K562 (cell line): Measurements from ENCODE around the gene KMT2C. TPM values are rescaled to one million over a fixed set of nuclear protein-coding genes. Genes with fewer than 3 reads are reported as not detected.

ENCODE experiments used
- ATF2 ChIP-seq: sonication (generic); formaldehyde crosslinking; IDR thresholded peaks from 2 replicates; pipeline ENCODE4 v1.8.1; 2022; ENCODE audit warnings: missing genetic modification reagents
- BRD4 ChIP-seq: fragments of 200-600 bp; sonication (generic); IDR thresholded peaks from 2 replicates; pipeline ENCODE4 v1.6.1; 2017; ENCODE audit warnings: inconsistent platforms
- CBX1 ChIP-seq: sonication (generic); IDR thresholded peaks from 2 replicates; pipeline ENCODE4 v1.6.1; 2016; ENCODE audit warnings: antibody characterized with exemption, low read depth, mild to moderate bottlenecking
- CHCHD3 ChIP-seq: fragments of 250-450 bp; sonication (Bioruptor Pico); IDR thresholded peaks from 2 replicates; pipeline ENCODE4 v2.1.2; 2022; ENCODE audit warnings: mild to moderate bottlenecking
- COPS2 ChIP-seq: fragments of 450-650 bp; conservative IDR thresholded peaks from 2 replicates; pipeline ENCODE4 v1.6.1; 2016; ENCODE audit warnings: mild to moderate bottlenecking, moderate library complexity
- CSDE1 ChIP-seq, 2 experiments: fragments of 450-650 bp; IDR thresholded peaks; 2 replicates each; pipeline ENCODE4 v1.6.1; 2016; ENCODE audit warnings: mild to moderate bottlenecking in 1 of 2
- ETV1 ChIP-seq: fragments of 450-650 bp; conservative IDR thresholded peaks from 2 replicates; pipeline ENCODE4 v1.6.1; 2016; ENCODE audit warnings: missing genetic modification characterization, control low read depth, low read depth, missing compliant biosample characterization
- FOXJ2 ChIP-seq: fragments of 200-800 bp; sonication (Bioruptor generic); IDR thresholded peaks from 2 replicates; pipeline ENCODE4 v1.6.1; 2016; ENCODE audit warnings: missing genetic modification characterization, missing compliant biosample characterization
- FOXO4 ChIP-seq: fragments of 450-650 bp; formaldehyde crosslinking; IDR thresholded peaks from 2 replicates; pipeline ENCODE4 v1.4.0; 2020; ENCODE audit warnings: mild to moderate bottlenecking, moderate library complexity
- KAT2B ChIP-seq: IDR thresholded peaks from one replicate; pipeline ENCODE4 v1.6.1; 2012; ENCODE audit warnings: low read depth, mild to moderate bottlenecking, control low read depth, inconsistent platforms, low read length, moderate library complexity
- KDM1A ChIP-seq, 2 experiments: fragments of 450-650 bp; IDR thresholded peaks; 2 replicates each; pipeline ENCODE4 v1.6.1; 2016; ENCODE audit warnings: mild to moderate bottlenecking in 2 of 2
- NFIX ChIP-seq: fragments of 250-450 bp; sonication (Bioruptor Pico); IDR thresholded peaks from 2 replicates; pipeline ENCODE4 v1.4.0; 2020; ENCODE audit warnings: low read depth, mild to moderate bottlenecking, moderate library complexity
- NUFIP1 ChIP-seq: fragments of 450-650 bp; IDR thresholded peaks from 2 replicates; pipeline ENCODE4 v1.6.1; 2018; ENCODE audit not compliant: partially characterized antibody
- PHF21A ChIP-seq: fragments of 450-650 bp; IDR thresholded peaks from 2 replicates; pipeline ENCODE4 v1.6.1; 2017; ENCODE audit warnings: low read depth, borderline replicate concordance
- RBM25 ChIP-seq: fragments of 200-400 bp; formaldehyde crosslinking; IDR thresholded peaks from 2 replicates; pipeline ENCODE4 v1.6.1; 2018; ENCODE audit warnings: low read length, low read depth, moderate library complexity; ENCODE audit not compliant: severe bottlenecking
- SAP30 ChIP-seq: fragments of 200-600 bp; sonication (generic); IDR thresholded peaks from 2 replicates; pipeline ENCODE4 v1.6.1; 2012; ENCODE audit warnings: borderline replicate concordance, low read depth, mild to moderate bottlenecking, moderate library complexity, low read length, control low read depth, inconsistent platforms; ENCODE audit not compliant: insufficient read depth, poor library complexity, severe bottlenecking
- SMAD4 ChIP-seq: fragments of 250-450 bp; sonication (Bioruptor Pico); conservative IDR thresholded peaks from 2 replicates; pipeline ENCODE4 v1.8.0; 2021; ENCODE audit warnings: inconsistent platforms, mild to moderate bottlenecking, moderate library complexity
- SMARCA5 ChIP-seq: fragments of 450-650 bp; IDR thresholded peaks from 2 replicates; pipeline ENCODE4 v1.6.1; 2016
- SNAPC5 ChIP-seq: fragments of 250-450 bp; sonication (Bioruptor Pico); IDR thresholded peaks from 2 replicates; pipeline ENCODE4 v1.8.0; 2021; ENCODE audit warnings: moderate library complexity, mild to moderate bottlenecking, inconsistent platforms
- TCF7L2 ChIP-seq: fragments of 150-350 bp; IDR thresholded peaks from 2 replicates; pipeline ENCODE4 v1.6.1; 2016; ENCODE audit warnings: low read depth, mild to moderate bottlenecking, low read length, moderate library complexity
- ZFX ChIP-seq: sonication (generic); formaldehyde crosslinking; IDR thresholded peaks from 2 replicates; pipeline ENCODE4 v1.8.0; 2022; ENCODE audit warnings: mild to moderate bottlenecking, missing genetic modification reagents, moderate library complexity
- ZHX1 ChIP-seq: fragments of 150-350 bp; conservative IDR thresholded peaks from 2 replicates; pipeline ENCODE4 v1.6.1; 2014; ENCODE audit warnings: low read length
- ZNF511 ChIP-seq: sonication (generic); formaldehyde crosslinking; IDR thresholded peaks from 2 replicates; pipeline ENCODE4 v1.8.0; 2022; ENCODE audit warnings: mild to moderate bottlenecking, missing genetic modification reagents
- ZNF76 ChIP-seq: fragments of 250-450 bp; sonication (Bioruptor Pico); IDR thresholded peaks from 2 replicates; pipeline ENCODE4 v1.4.0; 2020; ENCODE audit warnings: mild to moderate bottlenecking, moderate library complexity, borderline replicate concordance
- polyA plus RNA-seq, 8 experiments: library from polyadenylated mRNA; depleted of rRNA in 4 of 8; stranded (reverse) in 5 of 8; unstranded in 3 of 8; fragments of >200 nt; fragmentation: Nextera tagmentation in 2 of 8; fragmentation: Illumina TruSeq in 1 of 8; extraction: Ambion mirVana in 2 of 8; extraction: Trizol in 1 of 8; gene quantifications; 2 replicates each; pipeline versions ENCODE4 v1.2.1 to v1.2.3, GENCODE V29; 2011 to 2014; ENCODE audit warnings: inconsistent platforms in 1 of 8, missing spikeins in 1 of 8
- total RNA-seq, 7 experiments: library from RNA; depleted of rRNA in 6 of 7; stranded (reverse); fragments of >200 nt in 6 of 7; fragmentation: Illumina TruSeq in 2 of 7; extraction: Trizol in 2 of 7; gene quantifications; 2 replicates each; pipeline versions ENCODE4 v1.2.1 to v1.2.3, GENCODE V29; 2011 to 2021; ENCODE audit warnings: low replicate concordance in 1 of 7

Gene KMT2C
- total and polyA plus RNA-seq, 9 of the 15 experiments (the other 6 are each of a cell fraction or from before 2014, with no cell fraction given): 4.9 to 67.8 (median 27.1) TPM

- TF ChIP-seq ZNF76 (no peak), ZNF511 (CRISPR knock-in tag) (no peak), ETV1 (tag) (no peak), FOXO4 (CRISPR knock-in tag) (no peak), SNAPC5 (CRISPR knock-in tag) (no peak), NUFIP1 (no peak), KAT2B (no peak), SMAD4 (CRISPR knock-in tag) (no peak), BRD4 (no peak), COPS2 (no peak), NFIX (no peak), TCF7L2 (no peak), ZHX1 (no peak), CSDE1 (IDR thresholded peaks at IDR 0.05) (no peak), RBM25 (peak; percentile 86), CBX1 (no peak), CHCHD3 (CRISPR knock-in tag) (no peak), SAP30 (no peak), SMARCA5 (0 out of 2 replicates have a peak, but pooled peaks have one; percentile 47), ATF2 (CRISPR knock-in tag) (no peak), FOXJ2 (tag) (no peak), PHF21A (no peak), KDM1A (IDR thresholded peaks at IDR 0.05) (peak in 1 of 2 experiments; percentile 23; a peak in 1 of 4 replicates), ZFX (CRISPR knock-in tag) (no peak)
These were observed 69.7 kb downstream of the KMT2C start (continued) for GRCh38 chr7:152365982-152366603.
